Suprapubic skin (tissue), 4 donors: Measurements from ENCODE around the gene FMN1. TPM values are rescaled to one million over a fixed set of nuclear protein-coding genes. Genes with fewer than 3 reads are reported as not detected.

Experiments used
- DNase-seq, 2 donors: peaks; one replicate each; pipeline ENCODE4 v3.0.0-alpha.2; 2019; ENCODE audit warnings: low spot score in 2 of 2
- H3K27ac ChIP-seq: fragments of 200-600 bp; sonication (generic); one replicate; pipeline ENCODE4 v1.5.1; 2019
- H3K27me3 ChIP-seq: fragments of 200-600 bp; sonication (generic); one replicate; pipeline ENCODE4 v1.5.1; 2019
- H3K36me3 ChIP-seq: fragments of 200-600 bp; sonication (generic); one replicate; pipeline ENCODE4 v1.5.1; 2019
- H3K4me1 ChIP-seq: fragments of 200-600 bp; sonication (generic); one replicate; pipeline ENCODE4 v1.5.1; 2019
- H3K4me3 ChIP-seq: fragments of 200-600 bp; sonication (generic); one replicate; pipeline ENCODE4 v1.5.1; 2019; ENCODE audit warnings: mild to moderate bottlenecking
- H3K9me3 ChIP-seq: fragments of 200-600 bp; sonication (generic); one replicate; pipeline ENCODE4 v1.5.1; 2019
- CTCF ChIP-seq, 2 donors: fragments of 200-600 bp in 1 of 2; fragments of 450-650 bp in 1 of 2; sonication (generic) in 1 of 2; IDR thresholded peaks; one replicate each; pipeline ENCODE4 v1.5.1; 2016 to 2019; ENCODE audit warnings: antibody characterized with exemption in 2 of 2, mild to moderate bottlenecking in 1 of 2, moderate library complexity in 1 of 2
- EP300 ChIP-seq: sonication (generic); formaldehyde crosslinking; IDR thresholded peaks from one replicate; pipeline ENCODE4 v1.6.1; 2017; ENCODE audit warnings: antibody characterized with exemption
- POLR2A ChIP-seq, 2 donors: fragments of 450-650 bp; IDR thresholded peaks; one replicate each; pipeline ENCODE4 v1.6.1; 2017; ENCODE audit warnings: antibody characterized with exemption in 2 of 2, mild to moderate bottlenecking in 2 of 2, moderate library complexity in 2 of 2
- POLR2AphosphoS5 ChIP-seq, 3 donors: sonication (generic); formaldehyde crosslinking; IDR thresholded peaks; one replicate each; pipeline ENCODE4 v1.6.1; 2017; ENCODE audit warnings: antibody characterized with exemption in 3 of 3
- WGBS: methylation state at CpG from one replicate; pipeline ENCODE4 v1.1.5; 2018; 5-methylcytosine and 5-hydroxymethylcytosine counted together
- total RNA-seq, 4 donors: library from RNA; depleted of rRNA; stranded (reverse); fragments of >200 nt; gene quantifications; one replicate each; pipeline ENCODE4 v1.1.0, GENCODE V29; 2016

Gene FMN1
- total RNA-seq, 4 donors from 2014 or later: 19.8 to 47.3 (median 33.1) TPM

GRCh38 chr15:32967521-32967920, 227.0 kb downstream of the FMN1 start:
- no peaks in the 10 kb centered on the region for H3K4me1 ChIP-seq
- no peaks in the 10 kb centered on the region for H3K27me3 ChIP-seq
- no peaks in the 10 kb centered on the region for H3K9me3 ChIP-seq
- no peak for TF ChIP-seq POLR2AphosphoS5 (IDR thresholded peaks at IDR 0.05)
- TF ChIP-seq EP300: no peak
- no peak for TF ChIP-seq POLR2A (IDR thresholded peaks at IDR 0.05)
- TF ChIP-seq CTCF (IDR thresholded peaks at IDR 0.05): no peak
- H3K4me3 ChIP-seq: no peak overlapping the region
- no peak for DNase-seq
- H3K27ac ChIP-seq: no peak overlapping the region
- peaks cover 5% of the 10 kb centered on the region for H3K36me3 ChIP-seq

GRCh38 chr15:32966512-32966911, 228.0 kb downstream of the FMN1 start:
- no peak overlapping the region for H3K27ac ChIP-seq
- WGBS: 80% methylated on average over 2 of the region's 2 CpGs

GRCh38 chr15:32965897-32966296, 228.6 kb downstream of the FMN1 start:
- Histone ChIP-seq H3K36me3 (peaks cover 5% of the 10 kb centered on the region), H3K9me3 (no peaks in the 10 kb centered on the region), H3K27me3 (no peaks in the 10 kb centered on the region), H3K27ac (no peak overlapping the region), H3K4me1 (no peaks in the 10 kb centered on the region), H3K4me3 (no peak overlapping the region)
- DNase-seq: no peak
- no peak for TF ChIP-seq CTCF (IDR thresholded peaks at IDR 0.05)
- TF ChIP-seq POLR2AphosphoS5 (IDR thresholded peaks at IDR 0.05): no peak
- no peak for TF ChIP-seq EP300
- no peak for TF ChIP-seq POLR2A (IDR thresholded peaks at IDR 0.05)
- WGBS: 88% methylated on average over 6 of the region's 6 CpGs

More at GRCh38 chr15:32966512-32966911, 228.0 kb downstream of the FMN1 start:
- Histone ChIP-seq H3K9me3 (no peaks in the 10 kb centered on the region), H3K4me3 (no peak overlapping the region), H3K4me1 (no peaks in the 10 kb centered on the region), H3K36me3 (peaks cover 5% of the 10 kb centered on the region), H3K27me3 (no peaks in the 10 kb centered on the region)
- TF ChIP-seq CTCF (IDR thresholded peaks at IDR 0.05) (no peak), POLR2AphosphoS5 (IDR thresholded peaks at IDR 0.05) (no peak), POLR2A (IDR thresholded peaks at IDR 0.05) (no peak), EP300 (no peak)
- no peak for DNase-seq

GRCh38 chr15:32959077-32959476, 235.4 kb downstream of the FMN1 start:
- no peaks in the 10 kb centered on the region for H3K9me3 ChIP-seq
- H3K4me1 ChIP-seq: peaks cover 14% of the 10 kb centered on the region
- no peaks in the 10 kb centered on the region for H3K36me3 ChIP-seq
- no peak overlapping the region for H3K4me3 ChIP-seq
- no peak for DNase-seq
- WGBS: 41% methylated on average over 1 of the region's 1 CpG
- no peak overlapping the region for H3K27ac ChIP-seq
- no peak for TF ChIP-seq EP300
- no peak for TF ChIP-seq CTCF (IDR thresholded peaks at IDR 0.05)
- no peak for TF ChIP-seq POLR2AphosphoS5 (IDR thresholded peaks at IDR 0.05)
- TF ChIP-seq POLR2A (IDR thresholded peaks at IDR 0.05): no peak
- H3K27me3 ChIP-seq: no peaks in the 10 kb centered on the region

GRCh38 chr15:32957219-32957618, 237.3 kb downstream of the FMN1 start:
- TF ChIP-seq CTCF (IDR thresholded peaks at IDR 0.05) (no peak), EP300 (no peak), POLR2AphosphoS5 (IDR thresholded peaks at IDR 0.05) (no peak), POLR2A (IDR thresholded peaks at IDR 0.05) (no peak)
- no peaks in the 10 kb centered on the region for H3K36me3 ChIP-seq
- H3K27ac ChIP-seq: no peak overlapping the region
- no peak for DNase-seq
- H3K4me3 ChIP-seq: no peak overlapping the region
- H3K27me3 ChIP-seq: no peaks in the 10 kb centered on the region
- H3K4me1 ChIP-seq: peaks cover 27% of the 10 kb centered on the region
- no peaks in the 10 kb centered on the region for H3K9me3 ChIP-seq
- 63% methylated on average over 4 of the region's 4 CpGs for WGBS
